AG09319 (cell line): ENCODE data around the gene NT5DC2.
A peak's percentile ranks its signal among the peaks of the same experiment; 100 is the strongest.

Experiments
- DNase-seq: peaks from one replicate; pipeline ENCODE4 v3.0.0-alpha.2; 2010; ENCODE audit warnings: low read depth; ENCODE audit errors: extremely low read depth
- TF ChIP-seq, protein P1 (sequence below): IDR thresholded peaks from 2 replicates; pipeline ENCODE4 v1.5.1; 2011; ENCODE audit warnings: low read depth, mild to moderate bottlenecking, inconsistent platforms, low read length, moderate library complexity

NT5DC2 gene

DNA sequence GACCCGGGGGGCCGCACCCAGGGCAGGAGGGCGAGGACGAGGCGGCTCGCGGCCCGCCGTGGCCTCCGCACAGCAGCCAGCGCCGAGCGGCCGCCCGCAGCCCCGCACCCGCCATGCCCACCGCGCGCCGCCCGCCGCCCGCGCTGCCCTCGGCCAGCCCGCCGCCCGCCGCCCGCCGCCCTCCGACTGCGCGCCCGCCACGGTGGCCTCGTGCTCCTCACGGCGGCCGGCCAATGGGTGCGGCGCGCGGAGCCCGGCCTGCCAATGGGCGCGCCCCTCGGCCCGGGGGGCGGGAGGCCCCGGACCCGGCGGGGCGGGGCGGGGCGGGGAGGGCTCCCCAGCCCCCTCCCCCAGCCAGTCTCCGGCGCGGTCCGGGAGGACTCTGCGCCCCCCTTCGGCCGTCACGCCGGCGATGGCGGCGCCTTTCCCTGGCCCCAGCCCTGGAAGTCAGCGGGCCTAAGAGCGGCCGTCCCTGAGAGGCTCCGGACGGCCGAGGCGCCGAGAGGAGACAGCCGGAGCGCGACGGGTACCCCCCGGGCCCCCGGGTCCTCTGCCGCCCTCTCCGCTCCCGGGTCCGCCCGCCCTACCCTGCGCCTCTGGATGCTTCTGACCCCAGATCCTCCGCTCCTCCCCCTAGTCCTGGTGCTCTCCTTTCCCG is at the start of gene NT5DC2:
Gene NT5DC2 (minus strand): TSS at position 235 of the 658 bp plus-strand sequence. CDS start 120 bp downstream, at position 115.
- TF ChIP-seq, protein P1, sequence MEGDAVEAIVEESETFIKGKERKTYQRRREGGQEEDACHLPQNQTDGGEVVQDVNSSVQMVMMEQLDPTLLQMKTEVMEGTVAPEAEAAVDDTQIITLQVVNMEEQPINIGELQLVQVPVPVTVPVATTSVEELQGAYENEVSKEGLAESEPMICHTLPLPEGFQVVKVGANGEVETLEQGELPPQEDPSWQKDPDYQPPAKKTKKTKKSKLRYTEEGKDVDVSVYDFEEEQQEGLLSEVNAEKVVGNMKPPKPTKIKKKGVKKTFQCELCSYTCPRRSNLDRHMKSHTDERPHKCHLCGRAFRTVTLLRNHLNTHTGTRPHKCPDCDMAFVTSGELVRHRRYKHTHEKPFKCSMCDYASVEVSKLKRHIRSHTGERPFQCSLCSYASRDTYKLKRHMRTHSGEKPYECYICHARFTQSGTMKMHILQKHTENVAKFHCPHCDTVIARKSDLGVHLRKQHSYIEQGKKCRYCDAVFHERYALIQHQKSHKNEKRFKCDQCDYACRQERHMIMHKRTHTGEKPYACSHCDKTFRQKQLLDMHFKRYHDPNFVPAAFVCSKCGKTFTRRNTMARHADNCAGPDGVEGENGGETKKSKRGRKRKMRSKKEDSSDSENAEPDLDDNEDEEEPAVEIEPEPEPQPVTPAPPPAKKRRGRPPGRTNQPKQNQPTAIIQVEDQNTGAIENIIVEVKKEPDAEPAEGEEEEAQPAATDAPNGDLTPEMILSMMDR = peak; percentile 14
- DNase-seq = peak; percentile 39

DNA sequence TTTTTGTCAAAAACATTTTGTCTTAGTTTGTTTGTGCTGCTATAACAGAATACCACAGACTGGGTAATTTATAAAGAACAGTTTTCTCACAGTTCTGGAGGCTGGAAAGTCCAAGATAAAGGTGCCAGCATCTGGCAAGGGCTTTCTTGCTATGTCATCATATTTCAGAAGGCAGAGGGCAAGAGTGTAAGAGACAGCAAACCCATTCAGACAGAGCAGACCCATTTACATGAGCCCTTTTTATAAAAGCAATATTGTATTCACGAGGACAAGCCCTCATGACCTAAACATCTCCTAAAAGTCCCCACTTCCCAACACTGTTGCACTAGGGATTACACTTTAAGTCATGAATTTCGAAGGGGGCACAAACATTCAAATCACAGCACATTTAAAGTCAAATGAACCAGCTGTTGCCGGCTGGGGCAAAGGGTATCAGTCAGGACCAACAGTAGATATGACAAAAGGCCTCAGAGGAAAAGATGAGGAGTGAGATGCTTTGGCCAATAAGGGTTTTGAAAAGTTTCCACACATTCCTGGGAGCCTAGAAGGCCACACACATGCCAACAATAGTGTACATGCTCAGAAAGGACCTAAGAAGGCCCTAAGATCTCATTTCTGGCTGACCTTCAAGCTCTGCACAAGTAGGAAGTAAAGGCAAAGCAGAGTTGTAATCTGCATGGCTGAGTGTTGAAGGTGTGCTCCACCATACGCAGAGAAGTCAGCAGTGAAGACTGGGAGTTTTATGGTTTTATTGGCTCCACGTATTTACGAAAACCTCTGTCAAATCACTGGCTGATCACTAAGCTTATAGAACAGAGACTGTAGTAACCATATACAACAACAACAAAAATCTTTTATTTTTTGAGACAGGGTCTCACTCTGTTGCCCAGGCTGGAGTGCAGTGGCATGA is 40.7 kb upstream of the NT5DC2 start:
- no peak for DNase-seq
- TF ChIP-seq, protein P1 = no peak

DNA sequence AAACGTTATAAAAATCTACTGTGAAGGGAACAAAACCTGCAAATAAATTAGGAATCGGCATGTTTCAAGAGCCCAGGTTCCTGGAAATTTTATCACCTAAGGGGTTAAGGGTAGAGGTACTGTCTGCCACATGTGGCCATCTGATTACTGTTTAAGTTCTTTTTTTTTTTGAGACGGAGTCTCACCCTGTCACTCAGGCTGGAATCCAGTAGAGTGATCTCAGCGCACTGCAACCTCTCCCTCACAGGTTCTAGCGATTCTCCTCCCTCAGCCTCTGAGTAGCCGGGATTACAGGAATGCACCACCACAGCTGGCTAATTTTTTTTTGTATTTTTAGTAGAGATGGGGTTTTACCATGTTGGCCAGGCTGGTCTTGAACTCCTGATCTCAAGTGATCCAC is 38.6 kb upstream of the NT5DC2 start:
- DNase-seq = no peak
- TF ChIP-seq, protein P1 = no peak

DNA sequence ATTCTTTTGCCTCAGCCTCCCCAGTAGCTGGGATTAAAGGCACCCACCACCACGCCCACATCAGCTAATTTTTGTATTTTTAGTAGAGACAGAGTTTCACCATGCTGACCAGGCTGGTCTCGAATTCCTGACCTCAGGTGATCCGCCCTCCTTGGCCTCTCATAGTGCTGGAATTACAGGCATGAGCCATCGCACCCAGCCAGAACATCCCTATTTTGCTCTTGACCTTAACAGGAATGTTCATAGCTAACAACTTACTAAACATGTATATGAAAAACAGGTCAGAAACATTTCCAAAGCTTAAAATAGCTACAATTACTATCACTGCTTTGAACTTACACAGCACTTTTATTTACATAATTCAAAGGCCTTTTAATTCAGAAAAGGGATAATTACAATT is 36.4 kb upstream of the NT5DC2 start:
- DNase-seq = no peak
- TF ChIP-seq, protein P1 = no peak

DNA sequence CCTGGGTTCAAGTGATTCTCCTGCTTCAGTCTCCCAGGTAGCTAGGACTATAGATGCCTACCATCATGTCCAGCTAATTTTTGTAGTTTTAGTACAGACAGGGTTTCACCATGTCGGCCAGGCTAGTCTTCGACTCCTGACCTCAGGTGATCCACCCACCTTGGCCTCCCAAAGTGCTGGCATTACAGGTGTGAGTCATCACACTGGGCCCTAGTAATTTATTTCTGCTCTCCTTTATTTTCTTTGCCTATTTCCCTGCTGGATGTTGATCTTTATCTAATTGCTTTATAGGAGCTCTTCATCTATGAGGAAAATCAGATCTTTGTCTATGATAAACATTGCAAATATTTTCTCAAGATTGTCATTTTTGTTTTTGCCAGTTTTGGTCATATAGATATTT is 34.4 kb upstream of the NT5DC2 start:
- no peak for DNase-seq
- TF ChIP-seq, protein P1 = no peak

DNA sequence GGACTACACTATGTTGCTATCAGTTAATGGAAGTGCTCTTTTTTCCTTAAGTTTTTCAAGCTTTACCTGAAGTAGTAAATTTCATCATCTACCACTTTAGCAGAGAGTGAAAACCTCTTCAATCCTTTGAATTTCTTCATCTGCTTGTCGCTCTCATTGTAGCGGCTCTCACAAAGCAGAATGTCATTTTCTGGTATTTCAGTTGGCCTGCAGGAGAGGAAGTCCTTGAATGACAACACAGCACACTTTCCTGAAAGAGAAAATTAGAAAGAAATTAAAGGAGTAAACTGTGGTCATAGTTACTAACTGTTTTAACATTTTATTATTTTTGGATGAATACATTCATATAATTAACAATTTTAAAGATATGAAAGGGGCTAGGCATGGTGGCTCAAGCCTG is 30.3 kb upstream of the NT5DC2 start:
- DNase-seq = no peak
- TF ChIP-seq, protein P1 = no peak
